Suppressor macrophage (primary cell): ENCODE measurements around the gene AXIN1.
"Not testable (repeated sequence)": the region's sequence is repeated elsewhere in the genome, so short reads cannot be mapped to it uniquely, and the experiment has no call there.

Experiments used
- DNase-seq, 4 experiments: peaks; one replicate each; pipeline ENCODE4 v3.0.0-alpha.2; 2020 to 2022

Gene AXIN1

DNA sequence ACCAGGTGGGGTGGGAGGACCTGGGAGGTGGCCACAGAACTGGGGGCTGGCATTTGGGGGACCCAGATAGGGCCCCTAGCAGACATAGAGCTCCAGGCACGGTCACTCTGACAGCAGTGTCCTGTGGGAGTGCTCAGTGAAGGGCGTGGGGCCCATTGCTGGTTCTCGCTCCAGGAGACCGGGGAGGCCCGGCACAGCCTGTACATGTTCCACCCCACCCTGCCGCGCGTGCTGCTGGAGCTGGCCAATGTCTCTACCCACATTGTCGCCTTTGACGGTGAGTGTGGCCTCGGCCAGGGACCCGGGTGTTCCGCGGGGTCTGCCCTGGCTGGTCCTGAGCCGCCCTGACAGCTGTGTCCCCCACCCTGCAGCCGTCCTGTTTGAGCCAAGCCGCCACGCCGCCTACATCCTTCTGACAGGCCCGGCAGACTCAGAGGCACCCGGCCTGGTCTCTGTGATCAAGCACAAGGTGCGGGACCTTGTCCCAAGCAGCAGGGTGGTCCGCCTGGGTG, 88.0 kb downstream of the AXIN1 start:
- DNase-seq = no peak

DNA sequence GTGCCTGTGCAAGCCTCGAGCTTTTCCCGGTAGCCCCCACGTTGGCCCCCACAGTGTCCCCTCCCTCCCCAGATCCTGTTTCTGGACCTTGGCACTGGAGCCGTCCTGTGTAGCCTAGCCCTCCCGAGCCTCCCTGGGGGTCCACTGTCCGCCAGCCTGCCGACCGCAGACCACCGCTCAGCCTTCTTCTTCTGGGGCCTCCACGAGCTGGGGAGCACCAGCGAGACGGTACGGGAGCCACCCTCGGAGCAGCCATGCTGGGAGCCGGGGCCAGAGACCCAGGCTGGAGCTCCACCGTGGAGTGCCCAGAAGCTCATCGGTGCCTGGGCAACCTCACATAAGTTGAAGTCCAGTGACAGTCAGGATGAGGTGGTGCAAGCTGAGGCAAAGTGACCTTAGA, 88.6 kb downstream of the AXIN1 start:
- DNase-seq = no peak

DNA sequence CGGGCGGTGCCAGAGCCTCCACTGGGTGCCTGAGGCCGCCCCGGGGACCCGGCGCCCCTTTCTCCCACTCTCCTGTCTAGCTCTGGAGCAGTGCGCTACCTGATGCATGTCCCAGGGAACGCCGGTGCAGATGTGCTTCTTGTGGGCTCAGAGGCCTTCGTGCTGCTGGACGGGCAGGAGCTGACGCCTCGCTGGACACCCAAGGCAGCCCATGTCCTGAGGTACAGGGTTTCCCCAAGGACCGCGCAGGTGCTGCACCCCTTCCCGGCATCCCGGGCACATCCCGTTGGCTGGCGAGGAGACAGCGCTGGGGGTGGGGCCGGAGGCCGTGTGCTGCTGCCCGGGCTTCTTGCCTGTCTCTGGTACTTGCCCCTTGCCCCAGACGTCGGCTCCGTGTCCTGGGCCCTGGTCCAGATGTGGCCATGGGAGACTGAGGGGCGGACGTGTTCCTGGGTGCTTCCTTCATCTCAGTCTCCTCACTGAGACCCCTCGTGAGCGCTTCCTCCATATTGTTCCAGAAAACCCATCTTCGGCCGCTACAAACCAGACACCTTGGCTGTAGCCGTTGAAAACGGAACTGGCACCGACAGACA, 89.2 kb downstream of the AXIN1 start:
- DNase-seq = no peak

DNA sequence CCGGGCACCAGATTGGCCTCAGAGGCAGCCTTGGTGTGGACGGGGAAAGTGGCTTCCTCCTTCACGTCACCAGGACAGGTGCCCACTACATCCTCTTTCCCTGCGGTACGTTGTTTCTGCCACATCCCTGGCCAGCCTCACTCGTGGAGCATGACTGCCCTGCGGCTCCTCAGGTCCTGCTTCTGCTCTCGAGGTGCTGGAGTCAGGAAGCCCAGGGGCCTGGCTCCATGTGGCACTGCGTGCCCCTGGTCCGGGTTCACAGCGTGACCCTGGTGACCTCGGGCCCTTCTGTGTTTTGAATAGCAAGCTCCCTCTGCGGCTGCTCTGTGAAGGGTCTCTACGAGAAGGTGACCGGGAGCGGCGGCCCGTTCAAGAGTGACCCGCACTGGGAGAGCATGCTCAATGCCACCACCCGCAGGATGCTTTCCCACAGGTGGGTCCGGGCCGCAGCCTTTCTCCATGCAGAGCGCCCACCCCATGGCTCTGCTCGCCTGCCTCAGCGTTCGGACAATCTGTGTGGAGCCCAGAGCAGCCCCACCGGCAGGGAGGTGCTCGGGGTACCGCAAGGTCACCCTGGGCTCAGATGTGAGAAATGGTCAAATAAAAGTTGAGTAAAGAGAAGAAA, 90.3 kb downstream of the AXIN1 start:
- no peak for DNase-seq

DNA sequence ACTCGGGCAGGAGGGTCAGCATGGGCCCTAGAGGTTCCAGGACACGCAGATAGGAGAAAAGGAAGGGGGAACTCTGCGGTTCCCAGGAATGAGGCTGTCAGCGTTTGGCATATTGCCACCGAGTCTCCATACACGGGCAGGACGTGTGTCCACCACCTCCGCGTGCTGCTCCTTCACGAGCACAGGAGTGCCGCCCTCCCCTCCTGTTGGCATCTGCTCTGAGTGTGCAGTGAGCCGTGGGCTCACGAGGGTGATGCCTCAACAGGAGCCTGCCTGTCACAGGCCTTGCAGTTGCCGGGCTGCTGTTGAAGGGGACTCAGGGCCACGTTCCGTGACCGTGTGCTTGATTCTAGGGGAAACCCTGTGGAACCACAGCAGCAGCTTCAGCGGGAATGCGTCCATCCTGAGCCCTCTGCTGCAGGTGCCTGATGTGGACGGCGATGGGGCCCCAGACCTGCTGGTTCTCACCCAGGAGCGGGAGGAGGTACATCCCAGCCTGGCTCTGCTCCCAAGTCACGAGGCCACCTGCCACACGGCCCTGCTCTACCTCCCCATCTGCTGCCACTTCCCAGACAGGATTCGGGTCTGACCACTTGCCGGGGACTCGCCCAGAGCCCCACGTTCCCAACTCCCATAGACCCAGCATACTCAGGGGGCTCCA, 91.4 kb downstream of the AXIN1 start:
- no peak for DNase-seq

DNA sequence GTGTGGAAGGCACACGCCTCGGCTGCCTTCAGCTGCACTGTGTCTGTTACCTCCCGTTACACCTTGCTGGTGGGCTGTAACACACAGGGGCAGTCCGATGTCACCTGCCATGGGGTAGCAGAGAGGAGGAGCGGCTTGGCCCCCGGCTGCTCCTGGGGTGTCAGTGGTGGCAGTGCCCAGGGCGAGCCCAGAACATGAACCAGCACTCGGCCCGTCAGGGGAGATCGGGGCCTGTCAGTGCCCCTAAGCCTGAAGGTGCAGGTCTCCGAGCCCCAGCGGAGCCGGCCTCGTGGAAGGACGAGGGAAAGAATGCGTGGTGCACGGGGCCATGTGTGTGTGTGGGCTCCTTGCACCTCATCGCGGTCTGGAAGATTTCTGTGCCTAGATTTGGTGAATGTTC, 92.2 kb downstream of the AXIN1 start:
- DNase-seq = no peak

DNA sequence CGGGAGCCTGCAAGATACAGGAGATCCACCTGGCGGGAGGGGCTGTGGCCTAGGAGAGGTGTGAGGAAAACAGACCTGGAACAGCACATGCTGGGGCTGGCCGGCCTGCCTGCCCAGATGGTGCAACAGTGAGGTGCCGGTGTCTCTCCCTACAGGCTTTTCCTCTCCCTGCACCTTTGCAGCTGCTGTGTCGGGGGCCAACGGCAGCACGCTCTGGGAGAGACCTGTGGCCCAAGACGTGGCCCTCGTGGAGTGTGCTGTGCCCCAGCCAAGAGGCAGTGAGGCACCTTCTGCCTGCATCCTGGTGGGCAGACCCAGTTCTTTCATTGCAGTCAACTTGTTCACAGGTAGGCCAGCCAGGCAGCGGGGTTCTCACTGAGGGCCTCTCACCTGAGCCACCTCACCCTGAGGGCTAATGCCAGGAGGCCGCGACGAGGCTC, 92.7 kb downstream of the AXIN1 start:
- no peak for DNase-seq

DNA sequence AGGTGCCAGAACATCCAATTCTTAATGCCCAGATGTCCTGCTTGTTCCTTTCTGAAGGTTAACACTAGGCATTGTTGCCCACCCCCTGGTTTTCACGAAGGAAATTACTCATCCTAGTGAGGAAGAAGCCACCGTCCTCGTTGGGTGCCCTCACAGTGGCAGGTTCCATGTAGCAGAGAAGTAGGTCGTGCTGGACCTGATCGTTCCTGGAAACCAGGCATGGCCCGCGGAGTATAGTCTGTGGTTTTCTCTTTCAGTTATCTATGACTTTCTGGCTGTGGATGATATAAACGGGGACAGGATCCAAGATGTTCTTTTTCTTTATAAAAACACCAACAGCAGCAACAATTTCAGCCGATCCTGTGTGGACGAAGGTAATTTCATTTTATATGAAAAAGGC, 93.3 kb downstream of the AXIN1 start:
- DNase-seq = no peak

DNA sequence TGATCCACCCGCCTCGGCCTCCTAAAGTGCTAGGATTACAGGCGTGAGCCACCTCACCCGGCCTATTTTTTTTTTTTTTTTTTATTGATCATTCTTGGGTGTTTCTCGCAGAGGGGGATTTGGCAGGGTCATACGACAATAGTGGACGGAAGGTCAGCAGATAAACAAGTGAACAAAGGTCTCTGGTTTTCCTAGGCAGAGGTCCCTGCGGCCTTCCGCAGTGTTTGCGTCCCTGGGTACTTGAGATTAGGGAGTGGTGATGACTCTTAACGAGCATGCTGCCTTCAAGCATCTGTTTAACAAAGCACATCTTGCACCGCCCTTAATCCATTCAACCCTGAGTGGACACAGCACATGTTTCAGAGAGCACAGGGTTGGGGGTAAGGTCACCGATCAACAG, 94.4 kb downstream of the AXIN1 start:
- DNase-seq = not testable (repeated sequence)

DNA sequence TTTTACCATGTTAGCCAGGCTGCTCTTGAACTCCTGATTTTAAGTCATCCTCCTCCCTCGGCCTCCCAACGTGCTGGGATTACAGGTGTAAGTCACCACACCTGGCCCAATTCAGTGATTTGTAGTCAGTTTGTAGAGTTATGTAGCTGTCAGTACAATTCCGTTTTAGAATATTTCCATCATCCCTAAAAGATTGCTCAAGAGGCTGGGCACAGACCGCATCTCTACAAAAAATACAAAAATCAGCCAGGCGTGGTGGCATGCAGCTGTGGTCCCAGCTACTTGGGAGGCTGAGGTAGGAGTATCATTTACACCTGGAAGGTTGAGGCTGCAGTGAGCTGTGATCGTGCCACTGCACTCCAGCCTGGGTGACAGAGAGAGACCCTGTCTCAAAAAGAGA, 97.3 kb downstream of the AXIN1 start:
- no peak for DNase-seq

DNA sequence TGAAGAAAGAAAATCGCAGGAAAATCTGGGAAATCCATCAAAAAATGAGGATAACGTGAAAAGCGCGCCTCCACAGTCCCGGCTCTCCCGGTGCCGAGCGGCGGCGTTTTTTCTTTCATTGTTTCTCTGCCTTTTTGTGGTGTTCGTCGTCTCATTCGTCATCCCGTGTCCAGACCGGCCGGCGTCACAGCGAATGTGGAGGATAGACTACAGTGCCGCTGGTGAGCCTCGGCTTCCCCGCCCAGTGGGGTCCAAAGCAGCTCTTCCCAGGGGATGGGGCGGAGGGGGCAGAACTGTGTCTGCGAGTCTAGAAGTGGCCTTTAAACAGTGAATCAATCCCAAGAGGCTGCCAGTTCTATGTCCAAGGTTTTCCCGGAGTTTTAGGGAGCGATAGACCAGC, 98.1 kb downstream of the AXIN1 start:
- no peak for DNase-seq

DNA sequence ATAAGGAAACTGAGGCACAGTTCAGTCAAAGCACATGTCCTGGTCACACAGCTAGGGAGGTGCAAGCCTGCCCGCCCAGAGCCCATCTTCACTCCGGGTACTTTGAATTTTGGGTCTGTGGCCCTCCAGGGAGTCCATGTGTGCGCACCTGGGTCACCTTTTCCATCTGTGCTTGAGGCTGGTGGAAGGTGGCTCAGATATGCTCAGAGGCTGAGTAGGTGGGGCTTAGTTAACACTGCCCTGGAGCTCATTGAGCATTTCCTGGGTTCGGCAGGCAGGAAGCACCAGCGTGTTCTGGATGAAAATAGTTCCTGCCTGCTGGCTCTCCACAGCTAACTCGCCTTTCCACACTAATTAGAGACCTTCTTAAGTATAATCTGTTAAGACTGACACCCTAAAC, 98.7 kb downstream of the AXIN1 start:
- no peak for DNase-seq

DNA sequence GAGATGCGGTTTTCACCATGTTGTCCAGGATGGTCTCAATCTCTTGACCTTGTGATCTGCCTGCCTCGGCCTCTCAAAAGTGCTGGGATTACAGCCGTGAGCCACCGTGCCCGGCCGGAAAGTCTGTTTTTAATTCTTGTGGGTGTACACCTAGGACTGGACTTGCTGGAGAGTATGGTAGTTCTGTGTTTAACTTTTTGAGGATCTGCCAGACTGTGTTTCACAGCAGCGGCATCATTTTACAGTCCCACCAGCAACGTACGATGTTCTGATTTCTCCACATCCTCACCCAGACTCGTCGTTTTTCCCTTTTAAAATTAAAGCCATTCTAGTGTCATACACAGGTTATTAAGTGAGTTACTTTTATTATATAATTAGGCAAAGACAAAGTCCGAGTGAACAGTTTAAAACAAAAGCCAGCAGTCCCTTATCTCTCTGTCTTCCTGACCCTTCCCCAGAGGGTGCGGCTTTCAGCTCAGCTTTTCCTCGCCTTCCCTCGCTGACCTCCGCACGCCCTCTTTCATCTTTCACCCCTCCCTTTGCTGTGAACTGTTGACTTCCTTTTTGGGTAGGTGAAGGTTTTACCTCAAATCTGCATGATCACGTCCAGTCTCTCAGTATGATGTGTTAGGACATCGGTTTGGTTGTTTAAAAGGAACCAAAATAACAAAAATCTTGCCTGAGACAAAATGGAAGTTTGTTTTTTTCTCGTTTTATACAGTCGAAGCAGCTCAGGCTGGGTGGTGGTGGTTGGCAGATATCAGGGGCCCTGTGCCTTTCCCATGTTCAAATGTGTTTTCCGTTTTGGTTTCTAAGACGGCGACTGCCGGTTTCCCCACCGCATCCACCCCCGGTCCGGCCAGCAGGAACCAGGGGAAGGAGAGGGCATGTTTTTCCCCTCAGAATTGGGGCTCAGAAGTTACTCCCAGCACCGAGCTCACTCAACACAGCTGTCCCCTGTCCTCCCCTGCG, 99.9 kb downstream of the AXIN1 start:
- peak in 3 of 4 experiments; percentile 21 to 44 (median 26) for DNase-seq

DNA sequence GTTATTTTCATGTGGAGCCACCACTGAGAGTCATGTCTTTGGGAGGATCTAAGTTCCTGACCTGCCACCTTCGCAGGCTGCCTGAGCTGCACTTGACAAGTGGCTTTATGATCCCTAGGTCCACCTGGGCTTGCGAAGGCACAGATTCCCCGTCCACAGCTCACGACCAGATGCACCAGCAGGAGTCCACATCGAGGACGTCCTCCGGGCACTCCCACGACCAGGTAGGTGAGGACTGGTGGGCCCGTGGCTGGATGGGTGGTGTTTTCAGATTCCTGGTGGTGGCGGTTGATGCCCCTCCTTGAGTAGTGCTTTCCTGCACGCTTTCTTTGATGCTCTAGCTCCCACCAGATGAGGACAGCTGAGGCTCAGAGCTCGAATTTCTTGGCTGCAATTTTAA, 103.1 kb downstream of the AXIN1 start:
- DNase-seq = no peak

DNA sequence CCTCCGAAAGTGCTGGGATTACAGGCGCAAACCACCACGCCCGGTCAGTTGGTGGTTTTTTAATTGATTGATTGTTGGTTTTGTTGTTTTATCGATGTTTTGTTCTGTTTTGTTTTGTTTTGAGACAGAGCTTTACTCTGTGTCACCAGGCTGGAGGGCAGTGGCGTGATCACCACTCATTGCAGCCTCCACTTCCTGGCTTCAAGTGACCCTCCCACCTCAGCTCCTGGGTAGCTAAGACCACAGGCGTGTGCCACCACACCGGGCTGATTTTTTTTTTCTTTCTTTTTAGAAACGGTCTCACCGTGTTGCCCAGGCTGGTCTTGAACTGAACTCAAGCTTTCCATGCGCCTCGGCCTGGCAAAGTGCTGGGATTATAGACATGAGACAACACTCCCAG, 105.5 kb downstream of the AXIN1 start:
- DNase-seq = no peak

DNA sequence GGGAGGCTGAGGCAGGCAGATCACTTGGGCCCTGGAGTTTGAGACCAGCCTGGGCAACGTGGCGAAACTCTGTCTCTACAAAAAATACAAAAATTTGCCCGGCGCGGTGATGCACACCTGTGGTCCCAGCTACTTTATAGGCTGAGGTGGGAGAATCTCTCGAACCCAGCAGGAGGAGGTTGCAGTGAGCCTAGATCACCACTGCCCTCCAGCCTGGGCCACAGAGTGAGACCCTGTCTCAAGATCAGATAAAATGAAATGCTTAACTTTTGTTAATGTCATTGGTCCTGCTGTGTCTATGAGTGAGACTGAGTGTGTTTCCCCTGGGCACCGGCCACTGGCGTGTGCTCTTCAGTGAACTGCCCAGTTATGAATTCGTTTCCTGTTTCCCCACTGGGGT, 107.4 kb downstream of the AXIN1 start:
- no peak for DNase-seq

DNA sequence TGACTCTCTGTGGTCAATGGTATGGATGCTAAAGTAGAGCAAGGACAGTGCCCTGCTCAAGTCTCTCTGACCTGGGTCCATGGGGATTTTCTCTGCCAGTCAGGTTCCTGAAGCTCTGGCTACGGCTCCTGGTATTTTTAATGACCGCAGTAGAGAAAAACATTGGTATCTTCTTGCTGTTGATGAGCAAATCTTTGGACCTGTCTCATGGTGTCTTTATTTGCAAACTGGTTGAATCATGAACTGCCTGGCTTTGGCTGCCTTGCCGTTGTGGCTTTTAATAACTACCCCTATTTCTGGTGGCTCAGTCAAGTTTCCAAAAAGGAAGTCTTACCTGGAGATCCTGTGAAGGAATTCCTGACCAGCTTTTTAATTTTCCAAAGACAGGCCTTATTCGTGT, 109.2 kb downstream of the AXIN1 start:
- no peak for DNase-seq

DNA sequence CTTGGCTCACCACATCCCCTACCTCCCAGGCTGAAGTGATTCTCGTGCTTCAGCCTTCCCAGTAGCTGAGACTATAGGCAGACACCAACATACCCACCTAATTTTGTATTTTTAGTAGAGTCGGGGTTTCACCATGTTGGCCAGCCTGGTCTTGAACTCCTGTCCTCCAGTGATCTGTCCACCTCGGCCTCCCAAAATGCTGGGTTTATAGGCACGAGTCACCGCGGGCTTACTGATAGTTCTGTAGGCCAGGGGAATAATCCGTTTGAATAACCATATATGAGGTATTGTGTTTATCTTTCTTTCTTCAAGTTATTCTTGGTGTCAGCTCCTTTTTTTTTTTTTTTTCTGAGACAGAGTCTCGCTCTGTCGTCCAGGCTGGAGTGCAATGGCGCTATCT, 110.2 kb downstream of the AXIN1 start:
- DNase-seq = no peak

DNA sequence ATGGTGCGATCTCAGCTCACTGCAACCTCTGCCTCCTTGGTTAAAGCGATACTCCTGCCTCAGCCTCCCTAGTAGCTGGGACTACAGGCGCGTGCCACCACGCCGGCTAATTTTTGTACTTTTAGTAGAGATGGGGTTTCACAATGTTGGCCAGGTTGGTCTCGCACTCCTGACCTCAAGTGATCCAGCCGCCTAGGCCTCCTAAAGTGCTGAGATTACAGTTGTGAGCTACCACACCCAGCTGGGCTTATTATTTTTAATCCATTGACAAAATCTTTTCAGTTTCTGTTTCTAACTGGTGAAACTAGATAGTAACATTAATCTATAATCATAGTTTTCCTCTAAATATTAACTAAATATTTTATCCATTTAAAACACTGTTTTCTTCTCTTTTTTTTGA, 112.0 kb downstream of the AXIN1 start:
- DNase-seq = no peak

DNA sequence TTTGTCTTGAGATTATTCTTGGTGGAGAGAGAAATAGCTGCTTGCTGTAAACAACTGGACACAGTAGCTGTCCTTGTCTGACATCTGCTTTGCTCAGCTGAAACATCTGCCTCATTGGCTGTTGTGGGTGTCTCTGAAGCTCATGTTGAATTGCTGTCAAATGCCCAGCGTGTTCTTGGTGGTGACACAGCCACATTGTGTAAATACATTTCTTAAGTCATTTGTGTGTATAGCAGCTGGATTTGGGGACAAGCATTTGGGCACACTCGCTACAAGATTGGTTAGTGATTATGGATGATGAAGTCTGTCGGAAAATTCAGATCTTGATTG, 112.6 kb downstream of the AXIN1 start:
- peak; percentile 23 to 40 (median 28) for DNase-seq
